Right atrium auricular region (tissue), 2 donors: ENCODE results near the gene MOSPD3. TPM values are rescaled to one million over a fixed set of nuclear protein-coding genes. Genes with fewer than 3 reads are reported as not detected.

Experiments
- DNase-seq: peaks from one replicate; pipeline ENCODE4 v3.0.0-alpha.2; 2019; ENCODE audit warnings: low spot score
- H3K27ac ChIP-seq, 2 donors: fragments of 200-600 bp; sonication (generic); 1 replicate in 1 of 2; 2 replicates in 1 of 2; pipeline ENCODE4 v1.5.1; 2016 to 2019
- H3K27me3 ChIP-seq, 2 donors: fragments of 200-600 bp; sonication (generic); one replicate each; pipeline versions ENCODE4 v1.5.1 to v1.6.0; 2017 to 2019
- H3K36me3 ChIP-seq: fragments of 200-600 bp; sonication (generic); one replicate; pipeline ENCODE4 v1.5.1; 2016
- H3K4me1 ChIP-seq, 2 donors: fragments of 200-600 bp; sonication (generic); one replicate each; pipeline versions ENCODE4 v1.5.1 to v1.6.0; 2017 to 2019
- H3K4me3 ChIP-seq, 2 donors: fragments of 200-600 bp; sonication (generic); 1 replicate in 1 of 2; 2 replicates in 1 of 2; pipeline ENCODE4 v1.5.1; 2017 to 2019; ENCODE audit warnings: mild to moderate bottlenecking in 1 of 2, moderate library complexity in 1 of 2
- H3K9me3 ChIP-seq, 2 donors: fragments of 200-600 bp; sonication (generic); one replicate each; pipeline ENCODE4 v1.5.1; 2019
- total RNA-seq, 2 donors: library from RNA; depleted of rRNA; stranded (reverse); fragments of >200 nt; gene quantifications; one replicate each; pipeline ENCODE4 v1.1.0, GENCODE V29; 2016
- TF ChIP-seq, protein P1 (sequence below), 2 donors: fragments of 200-600 bp; sonication (generic); IDR thresholded peaks; one replicate each; pipeline ENCODE4 v1.5.1; 2019; ENCODE audit warnings: antibody characterized with exemption in 2 of 2

Gene MOSPD3
- total RNA-seq, 2 donors from 2014 or later = 11.8 to 13.5 TPM

DNA sequence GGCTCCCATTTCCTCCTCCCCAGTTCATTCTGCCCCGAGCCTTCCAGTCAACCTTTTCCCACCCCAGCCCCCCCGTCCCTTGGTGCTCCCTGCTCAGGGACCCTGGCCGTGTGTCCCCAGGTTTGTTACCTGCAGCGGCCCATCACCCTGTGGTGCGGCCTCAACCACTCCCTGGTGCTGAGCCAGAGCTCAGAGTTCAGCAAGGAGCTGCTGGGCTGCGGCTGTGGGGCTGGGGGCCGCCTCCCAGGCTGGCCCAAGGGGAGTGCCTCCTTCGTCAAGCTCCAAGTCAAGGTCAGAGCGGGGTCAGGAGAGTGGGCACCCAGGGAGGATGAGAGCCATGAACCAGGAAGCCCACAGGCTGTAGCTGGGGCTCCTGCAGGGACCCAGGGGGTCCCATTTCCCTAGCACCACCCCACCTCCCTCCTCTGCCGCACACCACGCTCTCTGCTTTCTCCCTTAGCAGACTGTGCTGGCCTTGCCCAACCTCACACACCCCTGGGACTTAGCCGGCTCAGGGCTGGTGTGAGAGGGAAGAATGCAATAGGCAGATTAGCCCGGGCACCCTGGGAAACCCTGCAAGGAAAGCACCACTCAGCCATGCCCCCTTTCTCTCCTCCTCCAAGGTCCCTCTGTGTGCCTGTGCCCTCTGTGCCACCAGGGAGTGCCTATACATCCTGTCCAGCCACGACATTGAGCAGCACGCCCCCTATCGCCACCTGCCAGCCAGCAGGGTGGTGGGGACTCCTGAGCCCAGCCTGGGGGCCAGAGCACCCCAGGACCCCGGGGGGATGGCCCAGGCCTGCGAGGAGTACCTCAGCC, 12.2 kb upstream of the MOSPD3 start:
- no peak overlapping the region for H3K27ac ChIP-seq
- H3K27me3 ChIP-seq = no peaks in the 10 kb centered on the region
- DNase-seq = no peak
- TF ChIP-seq, protein P1, sequence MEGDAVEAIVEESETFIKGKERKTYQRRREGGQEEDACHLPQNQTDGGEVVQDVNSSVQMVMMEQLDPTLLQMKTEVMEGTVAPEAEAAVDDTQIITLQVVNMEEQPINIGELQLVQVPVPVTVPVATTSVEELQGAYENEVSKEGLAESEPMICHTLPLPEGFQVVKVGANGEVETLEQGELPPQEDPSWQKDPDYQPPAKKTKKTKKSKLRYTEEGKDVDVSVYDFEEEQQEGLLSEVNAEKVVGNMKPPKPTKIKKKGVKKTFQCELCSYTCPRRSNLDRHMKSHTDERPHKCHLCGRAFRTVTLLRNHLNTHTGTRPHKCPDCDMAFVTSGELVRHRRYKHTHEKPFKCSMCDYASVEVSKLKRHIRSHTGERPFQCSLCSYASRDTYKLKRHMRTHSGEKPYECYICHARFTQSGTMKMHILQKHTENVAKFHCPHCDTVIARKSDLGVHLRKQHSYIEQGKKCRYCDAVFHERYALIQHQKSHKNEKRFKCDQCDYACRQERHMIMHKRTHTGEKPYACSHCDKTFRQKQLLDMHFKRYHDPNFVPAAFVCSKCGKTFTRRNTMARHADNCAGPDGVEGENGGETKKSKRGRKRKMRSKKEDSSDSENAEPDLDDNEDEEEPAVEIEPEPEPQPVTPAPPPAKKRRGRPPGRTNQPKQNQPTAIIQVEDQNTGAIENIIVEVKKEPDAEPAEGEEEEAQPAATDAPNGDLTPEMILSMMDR (IDR thresholded peaks at IDR 0.05) = no peak
- no peaks in the 10 kb centered on the region for H3K9me3 ChIP-seq
- H3K4me1 ChIP-seq = peaks cover 0 to 30% of the 10 kb centered on the region in 2 donors
- no peak overlapping the region for H3K4me3 ChIP-seq
- H3K36me3 ChIP-seq = no peaks in the 10 kb centered on the region

GRCh38 chr7:100600730-100601038, 11.7 kb upstream of the MOSPD3 start:
- TF ChIP-seq, protein P1 (IDR thresholded peaks at IDR 0.05) = no peak

GRCh38 chr7:100602889-100603725, 9.2 kb upstream of the MOSPD3 start:
- DNase-seq = peak; percentile 81
- Histone ChIP-seq H3K9me3 (no peaks in the 10 kb centered on the region), H3K27ac (peak overlapping the region; percentile 81 to 91), H3K36me3 (no peaks in the 10 kb centered on the region), H3K27me3 (no peaks in the 10 kb centered on the region), H3K4me3 (peak overlapping the region; percentile 66 to 73), H3K4me1 (peaks cover 0 to 34% of the 10 kb centered on the region in 2 donors)
- TF ChIP-seq, protein P1 (IDR thresholded peaks at IDR 0.05) = no peak

More at GRCh38 chr7:100600730-100601038, 11.7 kb upstream of the MOSPD3 start:
- Histone ChIP-seq H3K36me3 (no peaks in the 10 kb centered on the region), H3K27me3 (no peaks in the 10 kb centered on the region), H3K4me1 (peaks cover 0 to 34% of the 10 kb centered on the region in 2 donors), H3K27ac (no peak overlapping the region), H3K9me3 (no peaks in the 10 kb centered on the region), H3K4me3 (no peak overlapping the region)
- DNase-seq = no peak

DNA sequence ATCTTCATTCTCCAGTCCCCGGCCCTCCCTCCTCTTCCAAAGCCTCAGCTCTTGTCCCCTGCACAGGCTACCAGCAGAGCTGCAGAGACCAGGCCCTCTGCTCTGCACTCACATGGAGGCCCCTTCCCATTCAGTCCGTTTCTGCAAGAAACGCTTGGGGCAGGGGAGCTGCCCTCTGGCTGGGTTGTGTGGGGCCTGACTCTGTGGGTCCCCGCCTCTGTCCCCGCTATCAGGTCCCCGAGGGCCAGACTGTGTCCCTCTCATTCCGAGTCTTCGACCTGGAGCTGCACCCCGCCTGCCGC, 8.7 kb upstream of the MOSPD3 start:
- Histone ChIP-seq H3K4me3 (peak overlapping the region; percentile 66 to 73), H3K27me3 (no peaks in the 10 kb centered on the region), H3K9me3 (no peaks in the 10 kb centered on the region), H3K36me3 (no peaks in the 10 kb centered on the region), H3K4me1 (peaks cover 0 to 34% of the 10 kb centered on the region in 2 donors), H3K27ac (peak overlapping the region; percentile 81 to 91)
- no peak for DNase-seq
- TF ChIP-seq, protein P1 (IDR thresholded peaks at IDR 0.05) = no peak

- DNase-seq = peak; percentile 82
- peak overlapping the region; percentile 66 to 73 for H3K4me3 ChIP-seq
- no peaks in the 10 kb centered on the region for H3K36me3 ChIP-seq
- H3K9me3 ChIP-seq = no peaks in the 10 kb centered on the region
- peak overlapping the region; percentile 81 to 91 for H3K27ac ChIP-seq
- TF ChIP-seq, protein P1 (IDR thresholded peaks at IDR 0.05) = peak; percentile 34 to 63
- peaks cover 0 to 34% of the 10 kb centered on the region in 2 donors for H3K4me1 ChIP-seq
- no peaks in the 10 kb centered on the region for H3K27me3 ChIP-seq
These were observed 8.0 kb upstream of the MOSPD3 start for GRCh38 chr7:100604028-100604975.
